ENCODE results near the gene UBE2E2.
A peak's percentile ranks its signal among the peaks of the same experiment; 100 is the strongest.

UBE2E2 gene

DNA sequence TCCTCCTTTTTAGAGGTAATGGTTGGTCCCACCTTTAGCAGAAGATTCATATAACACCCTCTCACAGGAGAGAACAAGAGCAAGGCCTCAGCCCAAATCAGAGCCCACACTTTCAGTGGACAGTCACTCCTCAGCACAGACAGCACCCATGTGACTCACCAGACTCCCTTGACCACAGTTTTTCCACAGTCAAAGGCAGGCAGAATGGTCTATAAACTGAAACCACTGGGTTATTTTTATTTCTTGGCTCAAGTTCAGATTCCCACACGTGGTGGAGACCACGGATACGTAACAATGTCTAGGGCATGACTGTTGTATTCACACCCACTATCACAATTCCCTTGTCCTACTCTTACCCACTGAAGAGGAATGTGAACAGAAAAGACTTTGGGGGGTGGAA lies 364.8 kb downstream of the UBE2E2 start:
- no peak for TF ChIP-seq ZNF529 (tag by site-specific recombination; IDR thresholded peaks at IDR 0.05; ENCODE audit: insufficient replicate concordance)
- TF ChIP-seq PRDM10 (tag by site-specific recombination; IDR thresholded peaks at IDR 0.05): peak; percentile 35; the same call in 1 of the 2 replicates
- TF ChIP-seq ZNF248 (tag by site-specific recombination; IDR thresholded peaks at IDR 0.05): no peak
- no peak for TF ChIP-seq ZNF311 (tag by site-specific recombination; IDR thresholded peaks at IDR 0.05; ENCODE audit: borderline replicate concordance)
- 0 out of 2 replicates have a peak, but pooled peaks have one; percentile 26 for TF ChIP-seq ZFHX2 (tag by site-specific recombination; conservative IDR thresholded peaks at IDR 0.05)
- no peak for TF ChIP-seq ZNF791 (tag by site-specific recombination; IDR thresholded peaks at IDR 0.05)
- no peak for TF ChIP-seq GFI1B (tag by site-specific recombination; IDR thresholded peaks at IDR 0.05)
- no peak for TF ChIP-seq PBX3 (CRISPR knock-in tag; IDR thresholded peaks at IDR 0.05)
- Histone ChIP-seq H3K4me3 (ENCODE audit: low read depth, low read length) (no peak overlapping the region), H3K36me3 (ENCODE audit: control insufficient read depth in 2 of 2, insufficient read depth in 1 of 2, low read length in 2 of 2) (no peaks in the 10 kb centered on the region), H3K4me1 (ENCODE audit: control insufficient read depth, insufficient read depth, low read length) (no peaks in the 10 kb centered on the region), H3K27ac (ENCODE audit: extremely low read depth, low read depth, low read length) (no peak overlapping the region), H3K9me3 (ENCODE audit: control insufficient read depth, insufficient read depth, low read depth, low read length) (no peaks in the 10 kb centered on the region)
- ChIA-PET POLR2A (no interaction called here), CTCF (interaction anchor here (0.6 kb wide), 1 partner anchor 180 kb away, joined by 3 read pairs; no protein-coding TSS in a partner anchor)

DNA sequence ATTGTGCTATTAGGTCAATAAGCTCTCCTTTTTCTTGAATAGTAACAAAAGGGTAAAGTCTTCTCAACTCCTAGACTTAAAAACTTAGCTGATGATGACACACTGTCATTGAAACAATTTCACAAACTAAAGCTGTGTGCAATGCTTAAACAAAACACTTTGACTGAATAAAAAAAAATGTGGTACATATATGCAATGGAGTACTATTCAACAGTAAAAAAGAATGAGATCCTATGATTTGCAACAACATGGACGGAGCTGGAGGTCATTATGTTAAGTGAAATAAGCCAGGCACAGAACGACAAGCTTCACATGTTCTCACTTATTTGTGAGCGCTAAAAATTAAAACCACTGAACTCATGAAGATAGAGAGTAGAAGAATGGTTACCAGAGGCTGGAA lies 370.7 kb downstream of the UBE2E2 start:
- CTCF ChIA-PET: no interaction called here
- no peak for TF ChIP-seq ZNF521 (tag by site-specific recombination; IDR thresholded peaks at IDR 0.05)
- 0 out of 2 replicates have a peak, but pooled peaks have one; percentile 25 for TF ChIP-seq ZNF146 (tag by site-specific recombination; IDR thresholded peaks at IDR 0.05)
- no peaks in the 10 kb centered on the region for H3K36me3 ChIP-seq (ENCODE audit: control insufficient read depth in 2 of 2, insufficient read depth in 1 of 2, low read length in 2 of 2)
- H3K4me1 ChIP-seq (ENCODE audit: control insufficient read depth, insufficient read depth, low read length): no peaks in the 10 kb centered on the region
- H3K9me3 ChIP-seq (ENCODE audit: control insufficient read depth, insufficient read depth, low read depth, low read length): no peaks in the 10 kb centered on the region
- POLR2A ChIA-PET: no interaction called here
- no peak overlapping the region for H3K27ac ChIP-seq (ENCODE audit: extremely low read depth, low read depth, low read length)
- no peak overlapping the region for H3K4me3 ChIP-seq (ENCODE audit: low read depth, low read length)

GRCh38 chr3:23574822-23575315 lies 371.7 kb downstream of the UBE2E2 start:
- H3K4me1 ChIP-seq (ENCODE audit: control insufficient read depth, insufficient read depth, low read length): no peaks in the 10 kb centered on the region
- H3K4me3 ChIP-seq (ENCODE audit: low read depth, low read length): no peak overlapping the region
- POLR2A ChIA-PET: no interaction called here
- no peak overlapping the region for H3K27ac ChIP-seq (ENCODE audit: extremely low read depth, low read depth, low read length)
- CTCF ChIA-PET: interaction anchor here (0.7 kb wide), 1 partner anchor 21 kb away, joined by 3 read pairs; no protein-coding TSS in a partner anchor
- H3K36me3 ChIP-seq (ENCODE audit: control insufficient read depth in 2 of 2, insufficient read depth in 1 of 2, low read length in 2 of 2): no peaks in the 10 kb centered on the region
- no peaks in the 10 kb centered on the region for H3K9me3 ChIP-seq (ENCODE audit: control insufficient read depth, insufficient read depth, low read depth, low read length)
- no peak for TF ChIP-seq SCRT2 (tag by site-specific recombination; IDR thresholded peaks at IDR 0.05)
- TF ChIP-seq ZNF404 (tag by site-specific recombination; IDR thresholded peaks at IDR 0.05): no peak
- TF ChIP-seq ZNF146 (tag by site-specific recombination; IDR thresholded peaks at IDR 0.05): no peak
- TF ChIP-seq, protein P1, sequence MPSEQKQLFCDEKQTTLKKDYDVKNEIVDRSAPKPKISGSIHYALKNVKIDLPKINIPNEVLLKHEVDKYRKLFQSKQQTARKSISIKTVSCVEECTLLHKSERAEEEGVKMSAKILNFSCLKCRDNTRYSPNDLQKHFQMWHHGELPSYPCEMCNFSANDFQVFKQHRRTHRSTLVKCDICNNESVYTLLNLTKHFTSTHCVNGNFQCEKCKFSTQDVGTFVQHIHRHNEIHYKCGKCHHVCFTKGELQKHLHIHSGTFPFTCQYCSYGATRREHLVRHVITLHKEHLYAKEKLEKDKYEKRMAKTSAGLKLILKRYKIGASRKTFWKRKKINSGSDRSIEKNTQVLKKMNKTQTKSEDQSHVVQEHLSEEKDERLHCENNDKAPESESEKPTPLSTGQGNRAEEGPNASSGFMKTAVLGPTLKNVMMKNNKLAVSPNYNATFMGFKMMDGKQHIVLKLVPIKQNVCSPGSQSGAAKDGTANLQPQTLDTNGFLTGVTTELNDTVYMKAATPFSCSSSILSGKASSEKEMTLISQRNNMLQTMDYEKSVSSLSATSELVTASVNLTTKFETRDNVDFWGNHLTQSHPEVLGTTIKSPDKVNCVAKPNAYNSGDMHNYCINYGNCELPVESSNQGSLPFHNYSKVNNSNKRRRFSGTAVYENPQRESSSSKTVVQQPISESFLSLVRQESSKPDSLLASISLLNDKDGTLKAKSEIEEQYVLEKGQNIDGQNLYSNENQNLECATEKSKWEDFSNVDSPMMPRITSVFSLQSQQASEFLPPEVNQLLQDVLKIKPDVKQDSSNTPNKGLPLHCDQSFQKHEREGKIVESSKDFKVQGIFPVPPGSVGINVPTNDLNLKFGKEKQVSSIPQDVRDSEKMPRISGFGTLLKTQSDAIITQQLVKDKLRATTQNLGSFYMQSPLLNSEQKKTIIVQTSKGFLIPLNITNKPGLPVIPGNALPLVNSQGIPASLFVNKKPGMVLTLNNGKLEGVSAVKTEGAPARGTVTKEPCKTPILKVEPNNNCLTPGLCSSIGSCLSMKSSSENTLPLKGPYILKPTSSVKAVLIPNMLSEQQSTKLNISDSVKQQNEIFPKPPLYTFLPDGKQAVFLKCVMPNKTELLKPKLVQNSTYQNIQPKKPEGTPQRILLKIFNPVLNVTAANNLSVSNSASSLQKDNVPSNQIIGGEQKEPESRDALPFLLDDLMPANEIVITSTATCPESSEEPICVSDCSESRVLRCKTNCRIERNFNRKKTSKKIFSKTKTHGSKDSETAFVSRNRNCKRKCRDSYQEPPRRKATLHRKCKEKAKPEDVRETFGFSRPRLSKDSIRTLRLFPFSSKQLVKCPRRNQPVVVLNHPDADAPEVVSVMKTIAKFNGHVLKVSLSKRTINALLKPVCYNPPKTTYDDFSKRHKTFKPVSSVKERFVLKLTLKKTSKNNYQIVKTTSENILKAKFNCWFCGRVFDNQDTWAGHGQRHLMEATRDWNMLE (tag by site-specific recombination; conservative IDR thresholded peaks at IDR 0.05; ENCODE audit: low read depth): no peak
- no peak for TF ChIP-seq ZNF155 (tag by site-specific recombination; IDR thresholded peaks at IDR 0.05)
- no peak for TF ChIP-seq ZNF202 (tag by site-specific recombination; IDR thresholded peaks at IDR 0.05; ENCODE audit: borderline replicate concordance)
- TF ChIP-seq ZNF19 (tag by site-specific recombination; IDR thresholded peaks at IDR 0.05; ENCODE audit: low read depth): no peak
- TF ChIP-seq ZNF223 (tag by site-specific recombination; IDR thresholded peaks at IDR 0.05): no peak
- TF ChIP-seq ZEB2 (tag by site-specific recombination; IDR thresholded peaks at IDR 0.05): no peak
- no peak for TF ChIP-seq ZNF138 (tag by site-specific recombination; IDR thresholded peaks at IDR 0.05; ENCODE audit: borderline replicate concordance)
- TF ChIP-seq, protein P2, sequence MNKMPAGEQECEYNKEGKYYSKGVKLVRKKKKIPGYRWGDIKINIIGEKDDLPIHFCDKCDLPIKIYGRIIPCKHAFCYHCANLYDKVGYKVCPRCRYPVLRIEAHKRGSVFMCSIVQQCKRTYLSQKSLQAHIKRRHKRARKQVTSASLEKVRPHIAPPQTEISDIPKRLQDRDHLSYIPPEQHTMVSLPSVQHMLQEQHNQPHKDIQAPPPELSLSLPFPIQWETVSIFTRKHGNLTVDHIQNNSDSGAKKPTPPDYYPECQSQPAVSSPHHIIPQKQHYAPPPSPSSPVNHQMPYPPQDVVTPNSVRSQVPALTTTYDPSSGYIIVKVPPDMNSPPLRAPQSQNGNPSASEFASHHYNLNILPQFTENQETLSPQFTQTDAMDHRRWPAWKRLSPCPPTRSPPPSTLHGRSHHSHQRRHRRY (tag by site-specific recombination; IDR thresholded peaks at IDR 0.05): no peak
- TF ChIP-seq KLF16 (tag by site-specific recombination; IDR thresholded peaks at IDR 0.05): no peak

Data from HEK293 (cell line).